Measurements from ENCODE around the gene HDAC4.

- TF ChIP-seq BCL11A (IDR thresholded peaks at IDR 0.05; ENCODE audit: low read depth, low read length) (no peak), CTCF (IDR thresholded peaks at IDR 0.05 in 2 of 3, conservative IDR thresholded peaks at IDR 0.05 in 1 of 3; ENCODE audit: control insufficient read depth in 2 of 3, extremely low read depth in 1 of 3, insufficient read depth in 1 of 3, low read depth in 3 of 3, low read length in 3 of 3) (peak; percentile 45 to 77 (median 64); a peak in 5 of 6 replicates), POLR2AphosphoS5 (IDR thresholded peaks at IDR 0.05; ENCODE audit: low read length) (no peak), CREM (IDR thresholded peaks at IDR 0.05; ENCODE audit: low read depth) (peak; percentile 89)
Observed at GRCh38 chr2:239143858-239144712, 256.7 kb downstream of the HDAC4 start.

Data from GM12878 (cell line).